H9 (cell line): Measurements from ENCODE around the gene GDI1. TPM values are rescaled to one million over a fixed set of nuclear protein-coding genes. Genes with fewer than 3 reads are reported as not detected.

Experiments
- DNase-seq: peaks from one replicate; pipeline ENCODE4 v3.0.0-alpha.2; 2017
- H2AFZ ChIP-seq: one replicate; pipeline ENCODE4 v1.6.1; 2013; ENCODE audit warnings: mild to moderate bottlenecking, low read length, control low read depth, moderate library complexity
- H2AK5ac ChIP-seq: 2 replicates; pipeline ENCODE4 v1.6.1; 2013; ENCODE audit warnings: low read length, control low read depth, mixed read lengths; ENCODE audit not compliant: insufficient read length
- H2BK120ac ChIP-seq: one replicate; pipeline ENCODE4 v1.6.1; 2013; ENCODE audit warnings: low read depth, mild to moderate bottlenecking, low read length, control low read depth, inconsistent platforms; ENCODE audit not compliant: poor library complexity, severe bottlenecking
- H2BK12ac ChIP-seq: 2 replicates; pipeline ENCODE4 v1.6.1; 2013; ENCODE audit warnings: low read length, control low read depth, mixed read lengths, low read depth; ENCODE audit not compliant: insufficient read length
- H2BK15ac ChIP-seq: 2 replicates; pipeline ENCODE4 v1.6.1; 2013; ENCODE audit warnings: low read depth, low read length, control low read depth
- H2BK20ac ChIP-seq: one replicate; pipeline ENCODE4 v1.6.1; 2013; ENCODE audit warnings: low read depth, mild to moderate bottlenecking, low read length, control low read depth, inconsistent platforms; ENCODE audit not compliant: poor library complexity, severe bottlenecking
- H2BK5ac ChIP-seq: 2 replicates; pipeline ENCODE4 v1.6.1; 2013; ENCODE audit warnings: low read length, control low read depth, mixed read lengths; ENCODE audit not compliant: insufficient read length
- H3K14ac ChIP-seq: 2 replicates; pipeline ENCODE4 v1.6.1; 2013; ENCODE audit warnings: low read length, control low read depth; ENCODE audit not compliant: insufficient read depth
- H3K18ac ChIP-seq: 2 replicates; pipeline ENCODE4 v1.6.1; 2013; ENCODE audit warnings: low read depth, mild to moderate bottlenecking, mixed read lengths, low read length, control low read depth; ENCODE audit not compliant: insufficient read length
- H3K23ac ChIP-seq: 2 replicates; pipeline ENCODE4 v1.6.1; 2013; ENCODE audit warnings: low read length, control low read depth, mixed read lengths, low read depth; ENCODE audit not compliant: insufficient read length
- H3K23me2 ChIP-seq: 2 replicates; pipeline ENCODE4 v1.6.1; 2013; ENCODE audit warnings: low read depth, mild to moderate bottlenecking, mixed read lengths, low read length, control low read depth; ENCODE audit not compliant: insufficient read length, poor library complexity, severe bottlenecking
- H3K27ac ChIP-seq: 2 replicates; pipeline ENCODE4 v1.5.1; 2013; ENCODE audit warnings: low read length, control low read depth, mixed read lengths, low read depth; ENCODE audit not compliant: insufficient read length
- H3K27me3 ChIP-seq: 2 replicates; pipeline ENCODE4 v1.6.1; 2013; ENCODE audit warnings: low read length, control low read depth, inconsistent platforms; ENCODE audit not compliant: insufficient read depth
- H3K4ac ChIP-seq: 2 replicates; pipeline ENCODE4 v1.6.1; 2013; ENCODE audit warnings: low read depth, mild to moderate bottlenecking, control low read depth, inconsistent platforms, low read length, moderate library complexity
- H3K4me1 ChIP-seq: 2 replicates; pipeline ENCODE4 v1.6.1; 2013; ENCODE audit warnings: low read length, control low read depth, inconsistent platforms; ENCODE audit not compliant: insufficient read depth
- H3K4me2 ChIP-seq: 2 replicates; pipeline ENCODE4 v1.6.1; 2013; ENCODE audit warnings: low read length, control low read depth, mixed read lengths; ENCODE audit not compliant: insufficient read length, insufficient read depth
- H3K56ac ChIP-seq: 2 replicates; pipeline ENCODE4 v1.6.1; 2013; ENCODE audit warnings: low read depth, mild to moderate bottlenecking, mixed read lengths, low read length, control low read depth; ENCODE audit not compliant: insufficient read length
- H3K79me1 ChIP-seq: 2 replicates; pipeline ENCODE4 v1.6.1; 2013; ENCODE audit warnings: low read depth, mild to moderate bottlenecking, moderate library complexity, low read length, control low read depth, inconsistent platforms; ENCODE audit not compliant: insufficient read depth, poor library complexity, severe bottlenecking
- H3K79me2 ChIP-seq: 2 replicates; pipeline ENCODE4 v1.6.1; 2013; ENCODE audit warnings: low read length, control low read depth, inconsistent platforms; ENCODE audit not compliant: insufficient read depth
- H3K9ac ChIP-seq: 2 replicates; pipeline ENCODE4 v1.6.1; 2013; ENCODE audit warnings: low read length, control low read depth, mixed read lengths; ENCODE audit not compliant: insufficient read length; ENCODE audit errors: extremely low read depth
- H3K9me3 ChIP-seq: one replicate; pipeline ENCODE4 v1.6.1; 2013; ENCODE audit warnings: low read depth, low read length, inconsistent platforms; ENCODE audit not compliant: control insufficient read depth
- H3T11ph ChIP-seq: one replicate; pipeline ENCODE4 v1.6.1; 2013; ENCODE audit warnings: mild to moderate bottlenecking, low read length, control low read depth, inconsistent platforms
- H4K20me1 ChIP-seq: one replicate; pipeline ENCODE4 v1.6.1; 2013; ENCODE audit not compliant: control insufficient read depth, insufficient read length, insufficient read depth
- H4K5ac ChIP-seq: 2 replicates; pipeline ENCODE4 v1.6.1; 2013; ENCODE audit warnings: low read depth, mild to moderate bottlenecking, mixed read lengths, low read length, control low read depth; ENCODE audit not compliant: insufficient read length
- H4K8ac ChIP-seq: replicated peaks from 2 replicates; pipeline ENCODE4 v1.6.1; 2013; ENCODE audit warnings: low read length, control low read depth, mixed read lengths, low read depth; ENCODE audit not compliant: insufficient read length
- H4K91ac ChIP-seq: 2 replicates; pipeline ENCODE4 v1.6.1; 2013; ENCODE audit warnings: low read depth, mild to moderate bottlenecking, moderate library complexity, mixed read lengths, low read length, control low read depth; ENCODE audit not compliant: insufficient read length
- H3K27ac Mint-ChIP-seq, 3 experiments: 2 replicates in 2 of 3; 3 replicates in 1 of 3; pipeline ENCODE4 v1.8.0; 2020 to 2021; ENCODE audit warnings: mixed read lengths in 3 of 3, mild to moderate bottlenecking in 1 of 3, moderate library complexity in 1 of 3
- H3K27me3 Mint-ChIP-seq: 2 replicates; pipeline ENCODE4 v1.8.0; 2021; ENCODE audit warnings: low read depth, mild to moderate bottlenecking, moderate library complexity, mixed read lengths
- H3K36me3 Mint-ChIP-seq, 3 experiments: 2 replicates in 2 of 3; 3 replicates in 1 of 3; pipeline ENCODE4 v1.8.0; 2020 to 2021; ENCODE audit warnings: low read depth in 3 of 3, mixed read lengths in 3 of 3; ENCODE audit not compliant: insufficient read depth in 1 of 3
- H3K4me1 Mint-ChIP-seq, 2 experiments: 2 replicates each; pipeline ENCODE4 v1.8.0; 2020; ENCODE audit warnings: mixed read lengths in 2 of 2
- H3K4me3 Mint-ChIP-seq, 2 experiments: 2 replicates in 1 of 2; 3 replicates in 1 of 2; pipeline ENCODE4 v1.8.0; 2020 to 2021; ENCODE audit warnings: mild to moderate bottlenecking in 2 of 2, mixed read lengths in 2 of 2, moderate library complexity in 1 of 2
- H3K9me3 Mint-ChIP-seq, 2 experiments: 2 replicates in 1 of 2; 3 replicates in 1 of 2; pipeline ENCODE4 v1.8.0; 2020; ENCODE audit warnings: mild to moderate bottlenecking in 2 of 2, mixed read lengths in 2 of 2, moderate library complexity in 1 of 2
- WGBS: extraction: QIAGEN DNeasy Blood & Tissue Kit; methylation state at CpG from one replicate; pipeline ENCODE4 v1.1.7; 2013; ENCODE audit warnings: missing lambda C conversion rate, low lambda C conversion rate, mixed read lengths; ENCODE audit not compliant: insufficient read length; ENCODE audit errors: extremely low coverage; 5-methylcytosine and 5-hydroxymethylcytosine counted together
- total RNA-seq: library from RNA; stranded (reverse); gene quantifications from 2 replicates; pipeline ENCODE4 v1.2.1, GENCODE V29; 2021
- TF ChIP-seq, protein P1 (sequence below): fragments of 200-600 bp; sonication (generic); conservative IDR thresholded peaks from 3 replicates; pipeline ENCODE4 v1.8.0; 2021; ENCODE audit warnings: antibody characterized with exemption, mild to moderate bottlenecking

Gene GDI1
- total RNA-seq, 1 experiment from 2014 or later: 111 TPM

DNA sequence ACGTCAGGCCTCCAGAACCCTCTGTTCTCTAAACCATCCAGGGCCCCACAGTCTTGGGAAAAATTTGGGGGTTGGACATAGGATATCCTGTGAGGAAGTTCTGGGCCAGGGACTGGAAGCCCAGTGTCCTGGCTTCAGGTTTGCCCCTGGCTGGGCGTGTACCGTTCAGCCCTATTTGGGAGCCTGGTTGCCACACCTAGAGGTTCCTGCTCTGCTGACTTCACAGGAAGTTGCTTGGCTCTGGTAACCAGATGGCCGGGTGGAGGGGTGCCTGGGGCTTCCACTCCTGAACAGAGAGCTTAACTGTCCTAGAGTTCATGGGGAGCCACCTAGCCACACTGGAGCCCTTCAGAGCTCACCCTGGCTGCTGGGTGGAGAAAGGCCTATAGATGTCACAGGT, 24.5 kb upstream of the GDI1 start:
- no peaks in the 10 kb centered on the region for H3K79me2 ChIP-seq
- H3K18ac ChIP-seq: no peak overlapping the region
- Mint-ChIP-seq H3K27ac (no peak overlapping the region), H3K9me3 (peaks cover 47 to 62% of the 10 kb centered on the region in 2 experiments), H3K27me3 (no peaks in the 10 kb centered on the region), H3K4me3 (peak overlapping the region; percentile 78 to 79; a peak in 4 of 5 replicates), H3K36me3 (peaks cover 17 to 35% (median 21%) of the 10 kb centered on the region in 3 experiments), H3K4me1 (peaks cover 10 to 15% of the 10 kb centered on the region in 2 experiments)
- H4K91ac ChIP-seq: no peak overlapping the region
- H3K27me3 ChIP-seq: no peaks in the 10 kb centered on the region
- no peaks in the 10 kb centered on the region for H4K20me1 ChIP-seq
- H2BK20ac ChIP-seq: no peak overlapping the region
- no peak overlapping the region for H3K23ac ChIP-seq
- WGBS: no CpG with 5 or more reads among the region's 4 CpGs
- H2BK12ac ChIP-seq: no peak overlapping the region
- TF ChIP-seq, protein P1, sequence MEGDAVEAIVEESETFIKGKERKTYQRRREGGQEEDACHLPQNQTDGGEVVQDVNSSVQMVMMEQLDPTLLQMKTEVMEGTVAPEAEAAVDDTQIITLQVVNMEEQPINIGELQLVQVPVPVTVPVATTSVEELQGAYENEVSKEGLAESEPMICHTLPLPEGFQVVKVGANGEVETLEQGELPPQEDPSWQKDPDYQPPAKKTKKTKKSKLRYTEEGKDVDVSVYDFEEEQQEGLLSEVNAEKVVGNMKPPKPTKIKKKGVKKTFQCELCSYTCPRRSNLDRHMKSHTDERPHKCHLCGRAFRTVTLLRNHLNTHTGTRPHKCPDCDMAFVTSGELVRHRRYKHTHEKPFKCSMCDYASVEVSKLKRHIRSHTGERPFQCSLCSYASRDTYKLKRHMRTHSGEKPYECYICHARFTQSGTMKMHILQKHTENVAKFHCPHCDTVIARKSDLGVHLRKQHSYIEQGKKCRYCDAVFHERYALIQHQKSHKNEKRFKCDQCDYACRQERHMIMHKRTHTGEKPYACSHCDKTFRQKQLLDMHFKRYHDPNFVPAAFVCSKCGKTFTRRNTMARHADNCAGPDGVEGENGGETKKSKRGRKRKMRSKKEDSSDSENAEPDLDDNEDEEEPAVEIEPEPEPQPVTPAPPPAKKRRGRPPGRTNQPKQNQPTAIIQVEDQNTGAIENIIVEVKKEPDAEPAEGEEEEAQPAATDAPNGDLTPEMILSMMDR: no peak
- H3K23me2 ChIP-seq: peaks cover 4% of the 10 kb centered on the region
- no peaks in the 10 kb centered on the region for H3K79me1 ChIP-seq
- no peak overlapping the region for H2BK5ac ChIP-seq
- no peak overlapping the region for H4K8ac ChIP-seq
- H3K14ac ChIP-seq: no peak overlapping the region
- no peak overlapping the region for H2AFZ ChIP-seq
- no peak overlapping the region for H3T11ph ChIP-seq
- H3K9ac ChIP-seq: no peak overlapping the region
- H2BK120ac ChIP-seq: no peak overlapping the region
- H4K5ac ChIP-seq: no peak overlapping the region
- no peak overlapping the region for H3K56ac ChIP-seq
- H3K4me2 ChIP-seq: peak overlapping the region; percentile 43
- no peak overlapping the region for H3K4ac ChIP-seq
- no peak overlapping the region for H2BK15ac ChIP-seq
- H3K9me3 ChIP-seq: peaks cover 18% of the 10 kb centered on the region
- no peak overlapping the region for H3K27ac ChIP-seq
- no peak overlapping the region for H2AK5ac ChIP-seq
- DNase-seq: no peak
- no peaks in the 10 kb centered on the region for H3K4me1 ChIP-seq
